Glomerular endothelial cell (primary cell): Measurements from ENCODE around the gene RPE65. TPM values are rescaled to one million over a fixed set of nuclear protein-coding genes. Genes with fewer than 3 reads are reported as not detected.
"Not testable (repeated sequence)": the region's sequence is repeated elsewhere in the genome, so short reads cannot be mapped to it uniquely, and the experiment has no call there.

Experiments
- DNase-seq: peaks from one replicate; pipeline ENCODE4 v3.0.0-alpha.2; 2011; ENCODE audit warnings: low read depth, low spot score; ENCODE audit errors: extremely low read depth
- total RNA-seq: library from RNA; depleted of rRNA; stranded (reverse); fragments of >200 nt; gene quantifications from 2 replicates; pipeline ENCODE4 v1.2.3, GENCODE V29; 2015

The RPE65 gene
- not detected in 2 replicates for total RNA-seq

DNA sequence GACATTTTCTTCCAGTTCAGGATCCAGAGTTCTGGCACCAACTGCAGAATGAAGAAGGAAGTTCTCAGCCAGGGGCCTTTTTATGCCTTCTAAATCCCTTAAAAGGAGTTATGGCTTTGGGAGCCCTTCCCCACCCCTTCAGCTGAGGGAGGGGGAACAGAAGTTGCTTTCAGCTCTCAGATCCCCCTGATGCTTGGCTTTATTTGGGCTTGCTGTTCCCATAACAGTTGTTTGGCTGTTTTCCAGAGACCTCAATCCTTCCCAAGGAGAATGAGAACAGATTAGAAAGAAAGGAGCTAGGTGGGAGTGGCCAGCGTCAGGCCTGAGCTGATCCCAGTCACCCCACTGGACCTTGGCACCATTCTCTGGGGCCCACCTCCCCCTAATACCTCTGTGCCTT is at the start of gene RPE65:
RPE65 (minus strand) TSS at position 54 of the 400 bp plus-strand sequence; CDS start at position 5, 49 bp downstream.
- DNase-seq = no peak

- DNase-seq = no peak
Measured at GRCh38 chr1:68497358-68497698, 47.6 kb upstream of the RPE65 start.

- DNase-seq = peak; percentile 50
Measured at GRCh38 chr1:68496680-68497357, 47.1 kb upstream of the RPE65 start, which contains the start of gene DEPDC1. DEPDC1 (minus strand) TSS chr1:68497082; CDS start chr1:68496999, 83 bp downstream.

GRCh38 chr1:68495968-68496679 is 46.4 kb upstream of the RPE65 start:
- DNase-seq = no peak

- DNase-seq = no peak
Measured at GRCh38 chr1:68495532-68495931, 45.8 kb upstream of the RPE65 start.

- no peak for DNase-seq
Measured at GRCh38 chr1:68493193-68493592, 43.4 kb upstream of the RPE65 start.

DNA sequence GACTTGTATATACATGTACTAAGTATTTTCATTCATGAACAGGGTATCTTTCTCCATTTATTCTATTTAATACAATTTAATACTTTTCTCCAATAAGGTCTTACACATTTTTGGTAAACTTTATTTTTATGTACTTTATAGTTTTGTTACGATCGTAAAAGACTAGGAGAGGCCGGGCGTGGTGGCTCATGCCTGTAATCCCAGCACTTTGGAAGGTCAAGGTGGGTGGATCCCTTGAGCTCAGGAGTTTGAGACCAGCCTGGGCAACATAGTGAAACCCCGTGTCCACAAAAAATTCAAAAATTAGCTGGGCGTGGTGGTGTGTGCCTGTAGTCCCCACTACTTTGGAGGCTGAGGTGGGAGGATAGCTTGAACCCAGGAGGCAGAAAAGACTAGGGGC is 42.5 kb upstream of the RPE65 start:
- not testable (repeated sequence) for DNase-seq

- DNase-seq = no peak
Measured at GRCh38 chr1:68490046-68490651, 40.4 kb upstream of the RPE65 start.

DNA sequence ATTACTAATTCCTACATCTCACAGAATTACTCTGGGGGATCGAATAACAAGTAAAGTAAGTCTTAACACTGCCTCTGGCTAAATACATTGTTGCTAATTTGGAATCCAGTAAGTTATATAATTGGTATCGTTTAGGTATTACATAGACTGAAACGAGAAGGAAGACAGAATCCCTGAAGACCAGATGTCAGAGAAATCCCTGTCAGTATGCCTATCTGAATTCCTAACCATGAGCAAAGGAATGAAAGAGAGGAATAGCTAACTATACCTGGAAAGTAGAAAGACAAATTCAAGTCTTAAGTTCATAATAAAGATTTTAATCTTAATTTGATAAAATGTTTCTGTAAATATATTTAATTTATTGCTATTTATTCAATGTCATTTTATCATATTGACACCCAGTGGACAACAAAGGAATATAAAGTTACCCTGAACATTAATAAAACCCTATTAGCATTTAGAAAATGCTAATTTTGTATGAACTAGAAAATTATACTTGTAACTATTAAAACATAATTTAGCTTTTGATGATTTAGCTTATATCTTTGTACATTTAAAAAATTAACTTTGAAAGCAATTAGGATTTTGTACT is 35.8 kb upstream of the RPE65 start:
- DNase-seq = no peak

DNA sequence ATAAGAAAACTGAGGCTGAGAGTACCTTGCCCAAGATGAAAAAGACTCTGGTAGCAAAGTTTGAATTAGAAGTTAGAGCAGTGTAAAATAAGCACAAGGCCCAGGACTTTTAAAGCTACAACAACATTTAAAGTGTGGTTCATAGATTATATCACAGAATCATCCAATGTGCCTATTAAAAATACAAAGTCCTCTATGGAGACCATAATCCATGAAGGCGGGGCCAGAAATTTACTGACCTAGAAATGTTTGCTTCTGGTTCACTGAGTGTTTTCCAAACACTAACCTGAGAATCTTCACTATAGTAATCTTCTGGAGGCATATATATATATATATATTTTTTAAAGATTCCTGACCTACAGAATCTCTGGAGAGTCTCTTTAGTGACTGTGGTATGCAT is 34.9 kb upstream of the RPE65 start:
- no peak for DNase-seq

- no peak for DNase-seq
Measured at GRCh38 chr1:68481041-68481440, 31.3 kb upstream of the RPE65 start.

DNA sequence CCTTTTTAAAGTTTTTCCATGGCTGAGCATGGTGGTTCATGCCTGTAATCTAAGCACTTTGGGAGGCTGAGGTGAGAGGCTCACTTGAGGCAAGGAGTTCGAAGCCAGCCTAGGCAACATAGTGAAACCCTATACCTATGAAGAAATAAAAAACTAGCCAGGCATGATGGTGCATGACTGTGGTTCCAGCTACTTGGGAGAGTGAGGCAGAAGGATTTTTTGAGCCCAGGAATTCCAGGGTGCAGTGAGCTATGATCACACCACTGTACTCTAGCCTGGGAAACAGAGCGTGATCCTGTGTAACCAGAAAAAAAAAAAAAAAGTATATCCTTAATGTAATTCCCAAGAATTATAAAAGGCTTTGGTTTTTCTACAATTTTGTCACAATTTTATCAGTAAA is 29.7 kb upstream of the RPE65 start:
- DNase-seq = no peak

- DNase-seq = no peak
Measured at GRCh38 chr1:68478662-68479061, 28.9 kb upstream of the RPE65 start.

GRCh38 chr1:68476626-68477025 is 26.9 kb upstream of the RPE65 start:
- not testable (repeated sequence) for DNase-seq

GRCh38 chr1:68473060-68473459 is 23.3 kb upstream of the RPE65 start:
- DNase-seq = no peak

- no peak for DNase-seq
Measured at GRCh38 chr1:68470388-68470970, 20.7 kb upstream of the RPE65 start.

- DNase-seq = no peak
Measured at GRCh38 chr1:68464891-68465290, 15.1 kb upstream of the RPE65 start.

DNA sequence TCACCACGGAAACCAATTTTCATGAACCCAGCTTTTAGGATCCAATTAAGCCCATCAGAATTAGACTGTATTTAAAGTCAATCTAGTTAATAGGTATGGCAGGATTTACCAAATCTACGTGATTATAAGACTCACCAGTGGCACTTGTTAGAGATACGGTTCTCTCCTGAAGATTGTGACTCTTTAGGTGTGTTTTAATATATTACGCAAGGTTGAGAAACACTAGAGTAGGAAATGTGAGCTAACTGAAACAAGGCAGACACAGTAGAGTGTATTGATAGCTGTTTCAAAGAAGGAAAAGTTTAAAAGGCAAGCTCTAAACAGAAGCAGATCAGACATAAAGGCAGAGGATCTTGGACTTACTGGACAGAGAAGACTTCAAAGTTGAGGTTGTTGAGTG is 11.2 kb upstream of the RPE65 start:
- no peak for DNase-seq

DNA sequence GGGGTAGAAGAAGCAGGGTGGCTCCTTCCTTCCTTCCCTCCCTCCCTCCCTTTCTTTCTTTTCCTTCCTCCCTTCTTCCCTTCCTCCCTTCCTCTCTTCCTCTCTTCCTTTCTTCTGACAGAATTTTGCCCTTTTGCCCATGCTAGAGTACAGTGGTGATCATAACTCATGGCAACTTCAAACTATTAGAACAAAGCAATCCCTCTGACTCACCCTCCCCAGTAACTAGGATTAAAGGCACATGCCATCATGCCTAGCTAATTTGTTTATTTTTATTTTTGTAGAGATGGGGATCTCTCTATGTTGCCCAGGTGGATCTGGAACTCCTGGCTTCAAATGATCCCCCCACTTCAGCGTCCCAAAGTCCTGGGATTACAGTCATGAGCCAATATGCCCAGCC is 10.0 kb upstream of the RPE65 start:
- no peak for DNase-seq

GRCh38 chr1:68459091-68459490 is 9.3 kb upstream of the RPE65 start:
- DNase-seq = no peak

- DNase-seq = no peak
Measured at GRCh38 chr1:68456202-68456601, 6.4 kb upstream of the RPE65 start.
